Mesodermal cell (in vitro differentiated cells): ENCODE data around the gene CEPT1.
A peak's percentile ranks its signal among the peaks of the same experiment; 100 is the strongest.

Experiments
- H3K27ac ChIP-seq: 2 replicates; pipeline ENCODE4 v1.7.0; 2013; ENCODE audit warnings: mild to moderate bottlenecking, low read depth, low read length, moderate library complexity; ENCODE audit not compliant: severe bottlenecking
- H3K36me3 ChIP-seq: 2 replicates; pipeline ENCODE4 v1.7.1; 2013; ENCODE audit warnings: mild to moderate bottlenecking, low read length, moderate library complexity; ENCODE audit not compliant: control insufficient read depth, insufficient read depth
- H3K4me1 ChIP-seq: one replicate; pipeline ENCODE4 v1.7.1; 2013; ENCODE audit warnings: mild to moderate bottlenecking, low read length; ENCODE audit not compliant: insufficient read depth, control insufficient read depth, poor library complexity, severe bottlenecking
- H3K4me3 ChIP-seq: 2 replicates; pipeline ENCODE4 v1.7.0; 2013; ENCODE audit warnings: low read length, control low read depth, mild to moderate bottlenecking; ENCODE audit not compliant: insufficient read depth, poor library complexity, severe bottlenecking; ENCODE audit errors: extremely low read depth
- H3K9me3 ChIP-seq: 2 replicates; pipeline ENCODE4 v1.7.1; 2013; ENCODE audit warnings: mild to moderate bottlenecking, low read length, moderate library complexity; ENCODE audit not compliant: control insufficient read depth
- WGBS, 2 experiments: methylation state at CpG; one replicate each; pipeline ENCODE4 v1.1.5; 2013; ENCODE audit warnings: missing lambda C conversion rate in 2 of 2; ENCODE audit not compliant: insufficient coverage in 2 of 2; 5-methylcytosine and 5-hydroxymethylcytosine counted together

The CEPT1 gene

DNA sequence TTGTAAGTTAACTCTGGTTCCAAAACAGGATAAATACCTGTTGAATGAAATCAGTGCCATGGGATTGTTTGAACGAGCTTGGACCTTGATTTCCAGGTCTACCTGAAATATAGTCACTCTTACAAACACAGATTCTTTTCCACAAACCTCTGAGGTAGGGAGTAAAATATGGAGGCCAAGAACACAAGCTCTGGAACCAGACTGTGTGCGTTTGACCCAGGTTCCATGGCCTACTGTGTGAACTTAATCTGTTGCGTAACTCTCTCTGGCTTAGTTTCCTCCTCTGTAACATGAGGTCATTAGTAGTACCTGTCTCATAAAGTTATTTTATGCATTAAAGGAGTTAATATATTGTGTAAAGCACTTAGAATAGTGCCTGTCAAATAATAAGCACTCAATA is 35.3 kb downstream of the CEPT1 start:
- no peaks in the 10 kb centered on the region for H3K9me3 ChIP-seq
- peaks cover 43% of the 10 kb centered on the region for H3K36me3 ChIP-seq
- no peaks in the 10 kb centered on the region for H3K4me1 ChIP-seq
- H3K27ac ChIP-seq = no peak overlapping the region
- no peak overlapping the region for H3K4me3 ChIP-seq
- 83 to 100% methylated on average over 1 of the region's 3 CpGs for WGBS, 2 experiments

DNA sequence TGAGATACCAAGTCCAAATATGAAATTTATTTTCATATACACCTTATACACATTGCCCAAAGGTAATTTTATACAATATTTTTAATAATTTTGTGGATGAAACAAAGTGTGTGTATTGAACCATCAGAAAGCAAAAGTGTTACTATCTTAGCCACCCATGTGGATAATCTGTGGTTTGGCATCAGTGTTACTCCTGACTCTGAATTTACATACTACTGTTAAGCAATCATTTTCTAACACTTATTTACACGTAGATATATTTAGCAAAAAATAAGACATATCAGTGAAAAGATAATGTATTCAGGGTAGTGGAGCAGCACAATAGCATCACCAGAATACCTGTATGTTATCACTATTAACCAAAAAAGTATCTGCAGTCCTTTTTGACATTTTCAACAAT is 36.7 kb downstream of the CEPT1 start:
- Histone ChIP-seq H3K9me3 (no peaks in the 10 kb centered on the region), H3K4me1 (no peaks in the 10 kb centered on the region), H3K36me3 (peaks cover 46% of the 10 kb centered on the region), H3K4me3 (no peak overlapping the region), H3K27ac (no peak overlapping the region)
- no CpG with 5 or more reads among the region's 1 CpG for WGBS, 2 experiments

DNA sequence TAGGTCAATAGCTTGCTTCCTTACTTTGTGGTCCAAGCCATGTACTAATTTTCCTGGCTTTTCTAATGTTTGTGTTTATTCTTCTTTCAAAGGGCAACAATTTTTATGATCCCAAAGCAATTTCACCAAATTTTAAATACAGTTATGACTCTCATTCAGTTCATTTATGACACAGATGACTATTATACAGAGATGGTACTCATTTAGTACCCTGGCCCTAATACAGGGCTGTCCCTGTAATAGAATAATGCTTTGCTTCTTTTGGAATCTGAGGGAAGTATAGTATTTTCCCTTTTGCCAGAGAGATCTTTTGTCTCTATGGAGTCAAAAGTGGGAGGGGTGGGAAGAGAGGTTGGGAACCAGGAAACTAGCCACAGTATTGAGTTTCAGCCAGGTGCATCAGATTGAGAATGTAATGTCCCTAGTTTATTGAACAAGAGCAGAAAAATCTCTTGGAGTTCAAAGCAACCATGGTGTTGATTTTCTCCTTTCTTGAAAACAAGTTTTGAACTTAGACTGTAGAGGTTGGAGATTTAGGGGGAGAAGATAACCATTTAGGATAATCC is 40.0 kb downstream of the CEPT1 start:
- Histone ChIP-seq H3K27ac (no peak overlapping the region), H3K4me3 (no peak overlapping the region), H3K9me3 (no peaks in the 10 kb centered on the region), H3K4me1 (no peaks in the 10 kb centered on the region), H3K36me3 (peaks cover 55% of the 10 kb centered on the region)

DNA sequence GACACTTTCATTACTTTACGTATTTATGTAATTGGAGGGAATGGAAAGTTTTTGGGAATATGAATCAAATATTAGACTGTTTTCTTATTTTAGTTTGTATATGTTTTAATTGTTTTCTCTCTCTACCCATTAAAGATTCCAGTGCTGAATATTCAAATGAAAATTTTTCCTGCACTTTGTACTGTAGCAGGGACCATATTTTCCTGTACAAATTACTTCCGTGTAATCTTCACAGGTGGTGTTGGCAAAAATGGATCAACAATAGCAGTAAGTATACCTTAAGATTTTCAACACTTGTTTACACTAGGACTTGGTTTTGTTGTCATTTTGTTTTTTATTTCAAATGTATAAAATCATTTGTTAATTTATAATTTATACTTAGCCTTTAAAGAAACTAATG is 42.0 kb downstream of the CEPT1 start:
- Histone ChIP-seq H3K4me3 (no peak overlapping the region), H3K4me1 (no peaks in the 10 kb centered on the region), H3K27ac (no peak overlapping the region), H3K9me3 (no peaks in the 10 kb centered on the region), H3K36me3 (peaks cover 62% of the 10 kb centered on the region)
- no CpG with 5 or more reads among the region's 2 CpGs for whole genome bisulfite sequencing, 2 experiments

DNA sequence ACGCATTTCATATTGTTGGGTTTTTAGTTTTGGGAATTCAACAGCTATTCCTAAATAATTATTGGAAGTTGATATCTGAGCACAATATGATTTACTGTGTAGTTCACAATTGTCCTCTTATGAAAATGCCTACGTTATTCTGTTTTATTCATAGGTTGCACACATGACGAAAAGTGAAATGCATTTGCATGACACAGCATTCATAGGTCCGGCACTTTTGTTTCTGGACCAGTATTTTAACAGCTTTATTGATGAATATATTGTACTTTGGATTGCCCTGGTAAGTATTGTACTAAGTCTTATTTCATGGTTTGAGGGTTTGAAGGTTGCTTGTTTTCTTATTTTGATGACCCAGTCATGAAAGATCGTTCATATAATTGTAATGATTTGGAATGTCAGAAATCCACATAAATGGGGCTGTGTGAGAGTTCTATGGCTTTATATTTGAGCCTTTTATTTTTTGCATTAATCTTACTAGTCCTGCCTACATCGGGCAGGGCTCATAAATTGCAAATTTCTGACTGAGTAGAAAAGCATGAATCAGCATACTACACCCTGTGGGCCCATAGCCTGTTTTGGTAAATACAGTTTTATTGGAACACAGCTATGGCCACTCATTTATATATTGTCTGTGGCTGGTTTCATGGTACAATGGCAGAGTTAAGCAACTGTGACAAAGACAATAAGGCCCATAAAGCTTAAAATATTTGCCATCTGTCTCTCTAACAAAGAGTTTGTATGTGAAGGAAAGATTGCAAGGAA is 43.5 kb downstream of the CEPT1 start:
- no peaks in the 10 kb centered on the region for H3K9me3 ChIP-seq
- 96% methylated on average over 4 of the region's 6 CpGs for WGBS, 2 experiments
- H3K27ac ChIP-seq = no peak overlapping the region
- H3K36me3 ChIP-seq = peaks cover 70% of the 10 kb centered on the region
- H3K4me1 ChIP-seq = no peaks in the 10 kb centered on the region
- no peak overlapping the region for H3K4me3 ChIP-seq

DNA sequence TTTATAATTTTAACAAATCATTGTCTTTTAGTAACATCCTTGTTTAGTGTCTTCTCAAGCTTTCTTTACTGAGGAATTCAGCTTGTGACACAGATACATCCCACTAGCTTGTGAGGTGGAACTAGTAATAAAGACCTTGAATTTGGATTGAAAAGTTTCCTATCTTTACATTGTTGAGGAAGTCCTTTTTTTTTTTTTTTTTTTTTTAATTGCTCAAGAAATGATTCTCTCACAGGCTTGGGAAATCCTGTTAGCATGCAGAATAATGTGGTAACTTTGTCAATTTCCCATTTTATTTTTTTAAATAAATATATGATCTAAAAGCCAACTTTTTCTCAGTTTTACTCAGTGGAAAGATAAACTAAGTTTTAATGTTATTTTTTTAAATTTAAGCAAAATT is 44.6 kb downstream of the CEPT1 start:
- Histone ChIP-seq H3K36me3 (peaks cover 72% of the 10 kb centered on the region), H3K4me1 (no peaks in the 10 kb centered on the region), H3K27ac (no peak overlapping the region), H3K4me3 (no peak overlapping the region), H3K9me3 (no peaks in the 10 kb centered on the region)

DNA sequence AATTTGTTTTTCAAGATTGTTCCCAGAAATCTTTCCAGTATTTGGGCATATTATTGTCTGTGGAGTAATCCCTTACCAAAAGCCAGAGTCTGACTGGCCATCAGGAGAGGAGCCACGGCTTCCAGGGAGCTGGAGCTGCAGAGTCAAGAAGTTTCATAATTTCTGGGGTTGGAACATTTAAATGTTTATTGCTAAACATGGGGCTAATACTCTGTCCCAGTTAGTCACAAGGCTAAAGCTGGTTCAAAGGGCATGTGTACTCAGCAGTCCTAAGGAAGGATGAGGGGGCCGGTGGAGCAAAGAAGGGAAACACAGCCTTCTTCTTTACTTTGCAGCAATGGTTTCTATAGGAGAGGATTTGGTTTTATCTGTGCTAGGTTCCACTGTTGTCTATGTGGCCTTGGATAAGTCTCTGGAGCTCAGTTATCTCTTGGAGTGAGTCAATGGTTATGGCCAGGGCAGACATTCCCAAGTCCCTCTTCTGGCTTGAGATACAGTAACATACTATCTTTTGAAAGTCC is 51.0 kb downstream of the CEPT1 start:
- Histone ChIP-seq H3K27ac (no peak overlapping the region), H3K4me3 (no peak overlapping the region), H3K36me3 (peaks cover 35% of the 10 kb centered on the region), H3K9me3 (no peaks in the 10 kb centered on the region), H3K4me1 (peaks cover 24% of the 10 kb centered on the region)
- 100% methylated on average over 1 to 2 of the region's 2 CpGs for WGBS, 2 experiments

DNA sequence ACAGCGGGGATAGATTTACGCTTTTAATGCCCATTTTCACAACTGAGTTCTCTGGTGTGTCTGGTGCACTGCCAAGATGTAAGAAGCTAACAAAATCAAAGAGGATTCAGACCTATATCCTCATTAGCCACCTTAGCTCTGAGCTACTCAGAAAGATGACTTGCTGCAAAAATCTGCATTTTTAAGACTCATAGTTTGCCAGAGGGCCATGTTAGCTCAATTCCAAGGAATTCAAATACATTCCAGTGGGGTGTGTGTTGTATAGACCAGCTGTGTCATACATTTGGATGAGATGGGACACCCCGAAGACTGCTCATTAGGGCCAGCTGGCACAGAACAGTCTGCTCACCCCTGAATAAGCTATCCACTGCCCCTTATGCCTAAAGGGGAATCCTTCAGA is 51.5 kb downstream of the CEPT1 start:
- Histone ChIP-seq H3K27ac (no peak overlapping the region), H3K4me1 (peaks cover 24% of the 10 kb centered on the region), H3K36me3 (peaks cover 30% of the 10 kb centered on the region), H3K4me3 (no peak overlapping the region), H3K9me3 (no peaks in the 10 kb centered on the region)
- WGBS, 2 experiments = 60 to 67% methylated on average over 3 of the region's 3 CpGs

DNA sequence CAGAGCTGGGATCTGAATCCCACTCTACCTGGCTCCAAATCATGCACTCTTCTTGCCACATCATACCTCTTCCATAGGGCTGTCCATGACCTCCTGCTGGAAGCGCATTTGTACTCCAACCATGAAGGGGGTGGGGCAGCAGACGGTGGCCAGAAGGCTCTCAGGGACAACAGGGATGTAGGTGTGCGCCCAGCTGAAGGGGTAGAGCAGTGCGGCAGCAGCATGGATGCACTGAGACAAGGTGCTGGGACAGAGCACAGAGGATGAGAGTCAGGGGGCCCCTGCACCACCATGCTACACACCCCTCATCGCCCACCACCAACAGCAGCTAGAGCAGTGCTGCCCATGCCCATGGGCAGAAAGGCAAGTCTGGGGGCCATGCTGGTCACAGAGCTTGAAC is 52.1 kb downstream of the CEPT1 start:
- Histone ChIP-seq H3K36me3 (peaks cover 24% of the 10 kb centered on the region), H3K27ac (peak overlapping the region; percentile 57)
- WGBS, 2 experiments = 98% methylated on average over 4 of the region's 5 CpGs; no CpG with 5 or more reads in 1 of the 2 experiments

DNA sequence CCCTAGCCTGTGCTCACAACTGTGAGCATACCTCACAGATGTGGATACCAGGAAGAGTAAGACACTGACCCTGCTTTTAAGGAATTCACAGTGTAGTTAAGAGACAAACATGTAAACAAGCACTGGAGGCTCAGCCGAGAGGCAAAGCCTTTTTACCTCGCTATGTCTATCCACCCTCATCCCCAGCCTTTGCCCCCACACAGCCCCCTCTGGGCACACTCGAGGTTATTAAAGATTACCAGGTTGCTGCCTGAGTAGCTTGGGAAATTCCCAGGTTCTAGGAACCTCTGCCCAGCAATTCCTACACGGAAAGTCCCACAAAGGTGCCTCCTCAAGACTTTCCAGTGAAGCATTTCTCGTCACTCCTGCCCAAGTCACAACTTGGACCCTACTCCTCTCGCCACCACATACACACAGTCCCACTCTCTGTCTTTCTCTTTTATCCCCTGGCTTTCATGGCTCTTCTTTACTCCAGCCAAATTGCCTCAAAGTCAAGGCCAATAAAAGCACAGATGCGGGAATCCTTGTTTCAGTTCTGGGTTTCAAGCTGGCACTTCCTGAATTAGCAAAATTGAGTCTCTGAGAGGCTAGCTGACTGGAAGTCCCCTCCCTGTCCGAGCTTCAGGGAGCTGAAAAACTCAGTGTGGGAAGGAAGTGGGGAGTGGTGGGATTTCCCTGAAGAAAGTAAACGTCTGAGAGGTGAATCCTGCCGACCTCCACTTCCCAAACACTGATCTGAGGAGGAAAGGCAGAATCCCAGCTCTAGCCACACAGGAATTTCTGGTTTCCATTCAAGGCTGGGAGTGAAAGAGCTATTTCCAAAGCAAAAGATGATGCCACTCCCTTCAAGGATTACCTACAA is 52.9 kb downstream of the CEPT1 start:
- Histone ChIP-seq H3K4me1 (peaks cover 24% of the 10 kb centered on the region), H3K4me3 (no peak overlapping the region), H3K36me3 (peaks cover 16% of the 10 kb centered on the region), H3K9me3 (no peaks in the 10 kb centered on the region), H3K27ac (peak overlapping the region; percentile 57)
- whole genome bisulfite sequencing, 2 experiments = 74 to 96% methylated on average over 5 to 7 of the region's 10 CpGs

More for the DNA sequence above, 52.1 kb downstream of the CEPT1 start:
- Histone ChIP-seq H3K9me3 (no peaks in the 10 kb centered on the region), H3K4me3 (no peak overlapping the region), H3K4me1 (peaks cover 24% of the 10 kb centered on the region)
